ENCODE results near the gene MGP.

Gene MGP

GRCh38 chr12:14900521-14901227 is 15.0 kb upstream of the MGP start:
- in situ Hi-C loops (cut with HindIII; ENCODE audit: low sequenced_read_pairs), result no loop called here
- no peak overlapping the region for H3K4me3 ChIP-seq (ENCODE audit: low read depth, low read length)
- TF ChIP-seq CTCF (IDR thresholded peaks at IDR 0.05; ENCODE audit: low read depth, low read length), result no peak
- no peak for DNase-seq (ENCODE audit: low read depth, low spot score)

- H3K4me3 ChIP-seq (ENCODE audit: low read depth, low read length), result no peak overlapping the region
- peak; percentile 32 for DNase-seq (ENCODE audit: low read depth, low spot score)
- in situ Hi-C loops (cut with HindIII; ENCODE audit: low sequenced_read_pairs), result no loop called here
- no peak for TF ChIP-seq CTCF (IDR thresholded peaks at IDR 0.05; ENCODE audit: low read depth, low read length)
Observed at GRCh38 chr12:14896521-14897169, 11.0 kb upstream of the MGP start.

- DNase-seq (ENCODE audit: low read depth, low spot score), result no peak
- in situ Hi-C loops (cut with HindIII; ENCODE audit: low sequenced_read_pairs), result no loop called here
- H3K4me3 ChIP-seq (ENCODE audit: low read depth, low read length), result no peak overlapping the region
Observed at GRCh38 chr12:14893506-14894250, 8.0 kb upstream of the MGP start.

GRCh38 chr12:14892726-14893505 is 7.3 kb upstream of the MGP start:
- in situ Hi-C loops (cut with HindIII; ENCODE audit: low sequenced_read_pairs), result no loop called here
- DNase-seq (ENCODE audit: low read depth, low spot score), result peak; percentile 11
- TF ChIP-seq CTCF (IDR thresholded peaks at IDR 0.05; ENCODE audit: low read depth, low read length), result peak; percentile 2
- H3K4me3 ChIP-seq (ENCODE audit: low read depth, low read length), result no peak overlapping the region

More at GRCh38 chr12:14893506-14894250, 8.0 kb upstream of the MGP start:
- TF ChIP-seq CTCF (IDR thresholded peaks at IDR 0.05; ENCODE audit: low read depth, low read length), result no peak

GRCh38 chr12:14890701-14891100 is 5.0 kb upstream of the MGP start:
- in situ Hi-C loops (cut with HindIII; ENCODE audit: low sequenced_read_pairs), result no loop called here
- TF ChIP-seq CTCF (IDR thresholded peaks at IDR 0.05; ENCODE audit: low read depth, low read length), result no peak
- H3K4me3 ChIP-seq (ENCODE audit: low read depth, low read length), result no peak overlapping the region
- no peak for DNase-seq (ENCODE audit: low read depth, low spot score)

- in situ Hi-C loops (cut with HindIII; ENCODE audit: low sequenced_read_pairs), result no loop called here
- DNase-seq (ENCODE audit: low read depth, low spot score), result no peak
- no peak for TF ChIP-seq CTCF (IDR thresholded peaks at IDR 0.05; ENCODE audit: low read depth, low read length)
- H3K4me3 ChIP-seq (ENCODE audit: low read depth, low read length), result no peak overlapping the region
Observed at GRCh38 chr12:14886271-14886670, 617 bp upstream of the MGP start.

Measured in astrocyte of the spinal cord (primary cell).